ENCODE results near the gene SCG3. TPM values are rescaled to one million over a fixed set of nuclear protein-coding genes. Genes with fewer than 3 reads are reported as not detected.
"Not testable (repeated sequence)": the region's sequence is repeated elsewhere in the genome, so short reads cannot be mapped to it uniquely, and the experiment has no call there.

SCG3 gene
- total RNA-seq, 1 experiment from 2014 or later, result not detected

DNA sequence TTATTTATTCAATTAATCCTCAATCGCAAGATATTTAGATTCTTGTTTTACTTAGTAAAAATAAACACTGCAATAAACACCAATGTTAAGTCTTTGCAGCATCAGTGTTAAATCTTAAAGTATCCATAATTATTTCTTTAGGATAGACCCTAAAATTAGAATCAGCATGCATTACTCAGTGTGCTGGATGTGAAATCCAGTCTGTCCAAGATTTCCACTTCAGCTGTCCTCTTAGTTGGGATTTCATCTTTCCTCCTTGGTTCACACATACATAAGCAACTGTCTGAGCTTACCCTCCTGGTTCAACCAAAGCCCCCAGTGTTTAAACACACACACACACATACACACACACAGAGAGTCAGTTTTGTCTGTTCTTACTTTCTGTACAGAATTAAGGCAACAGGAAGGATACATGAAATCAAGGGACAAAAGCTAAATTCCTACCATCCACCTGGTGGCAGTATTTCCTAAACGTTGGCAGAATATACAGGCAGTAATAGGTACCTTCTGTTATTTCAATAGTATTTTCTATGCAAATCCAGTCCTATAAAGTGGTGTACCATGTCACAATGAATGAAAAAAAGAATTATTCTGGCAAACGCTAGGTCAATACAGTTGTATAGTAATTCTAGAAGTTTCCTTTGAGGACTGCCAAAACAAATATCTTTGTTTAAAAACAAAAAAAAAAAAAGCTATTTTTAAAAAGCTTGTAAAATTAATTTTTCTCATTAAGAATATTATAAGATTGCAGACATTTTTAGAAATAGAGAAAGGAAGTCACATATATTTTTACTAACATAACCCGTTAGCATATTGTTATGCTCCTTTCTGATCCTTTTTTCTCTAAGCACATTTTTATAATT, 31.4 kb upstream of the SCG3 start:
- Histone ChIP-seq H3K4me2 (no peak overlapping the region), H3K9me2 (ENCODE audit: insufficient read depth) (no peaks in the 10 kb centered on the region), H3F3A (ENCODE audit: insufficient read depth, low read depth) (no peaks in the 10 kb centered on the region), H2AFZ (no peak overlapping the region), H3K79me2 (ENCODE audit: low read depth) (no peaks in the 10 kb centered on the region), H3K4me3 (no peak overlapping the region), H4K20me1 (ENCODE audit: insufficient read depth) (no peaks in the 10 kb centered on the region), H3K27me3 (ENCODE audit: insufficient read depth, low read depth) (no peaks in the 10 kb centered on the region), H3K9me3 (ENCODE audit: insufficient read depth, low read depth) (no peaks in the 10 kb centered on the region), H3K4me1 (replicated peaks; ENCODE audit: insufficient read depth) (no peaks in the 10 kb centered on the region), H3K27ac (no peak overlapping the region), H3K36me3 (ENCODE audit: low read depth) (no peaks in the 10 kb centered on the region)
- intact Hi-C loops (cut with micrococcal nuclease; ENCODE audit: unreplicated experiment), result loop anchor here (1.0 to 10.0 kb wide), 4 partner anchors 127 to 1085 kb away; no protein-coding TSS in a partner anchor
- POLR2A ChIA-PET (ENCODE audit: unreplicated experiment), result interaction anchor here (0.6 to 0.7 kb wide), 2 partner anchors 114 to 127 kb away, joined by 3 to 4 read pairs; no protein-coding TSS in a partner anchor
- DNase-seq, result peak; percentile 28 to 41
- CTCF ChIA-PET, result interaction anchor here (0.5 to 1.6 kb wide), 16 partner anchors 41 to 596 kb away, joined by 3 to 35 read pairs (median 5); no protein-coding TSS in a partner anchor
- no TSS peak for BruUV-seq (replicated peaks)
- TF ChIP-seq, protein P1, sequence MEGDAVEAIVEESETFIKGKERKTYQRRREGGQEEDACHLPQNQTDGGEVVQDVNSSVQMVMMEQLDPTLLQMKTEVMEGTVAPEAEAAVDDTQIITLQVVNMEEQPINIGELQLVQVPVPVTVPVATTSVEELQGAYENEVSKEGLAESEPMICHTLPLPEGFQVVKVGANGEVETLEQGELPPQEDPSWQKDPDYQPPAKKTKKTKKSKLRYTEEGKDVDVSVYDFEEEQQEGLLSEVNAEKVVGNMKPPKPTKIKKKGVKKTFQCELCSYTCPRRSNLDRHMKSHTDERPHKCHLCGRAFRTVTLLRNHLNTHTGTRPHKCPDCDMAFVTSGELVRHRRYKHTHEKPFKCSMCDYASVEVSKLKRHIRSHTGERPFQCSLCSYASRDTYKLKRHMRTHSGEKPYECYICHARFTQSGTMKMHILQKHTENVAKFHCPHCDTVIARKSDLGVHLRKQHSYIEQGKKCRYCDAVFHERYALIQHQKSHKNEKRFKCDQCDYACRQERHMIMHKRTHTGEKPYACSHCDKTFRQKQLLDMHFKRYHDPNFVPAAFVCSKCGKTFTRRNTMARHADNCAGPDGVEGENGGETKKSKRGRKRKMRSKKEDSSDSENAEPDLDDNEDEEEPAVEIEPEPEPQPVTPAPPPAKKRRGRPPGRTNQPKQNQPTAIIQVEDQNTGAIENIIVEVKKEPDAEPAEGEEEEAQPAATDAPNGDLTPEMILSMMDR (conservative IDR thresholded peaks at IDR 0.05), result peak; percentile 81
- no peak for TF ChIP-seq EZH2 (IDR thresholded peaks at IDR 0.05; ENCODE audit: low read depth)

DNA sequence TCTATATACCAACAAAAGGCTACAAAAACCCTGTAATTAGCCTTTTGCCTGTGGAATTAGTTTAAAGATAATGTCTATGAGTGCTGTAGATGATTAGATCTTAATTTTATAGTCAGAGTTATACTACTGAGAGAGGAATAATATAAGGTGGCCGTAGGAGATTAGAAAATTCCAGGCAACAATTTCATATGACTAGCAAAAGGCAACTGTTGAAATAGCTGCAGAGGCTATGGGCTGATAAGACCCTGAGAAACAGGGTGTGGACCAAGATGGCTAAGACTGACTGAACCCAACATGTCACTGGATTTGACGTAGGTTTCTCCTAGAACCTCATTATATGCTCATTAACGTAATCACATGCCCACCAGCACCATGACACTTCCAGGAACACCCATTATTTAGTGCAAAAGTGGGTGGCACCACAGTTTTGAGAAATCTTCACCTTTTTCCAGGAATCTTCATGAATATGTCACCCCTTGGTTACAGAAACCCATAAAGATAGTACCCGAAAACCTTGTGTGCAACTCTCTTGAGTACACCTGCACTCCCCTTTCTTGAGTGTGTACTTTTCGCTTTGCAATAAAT, 29.1 kb upstream of the SCG3 start:
- Histone ChIP-seq H2AFZ (no peak overlapping the region), H3K79me2 (ENCODE audit: low read depth) (no peaks in the 10 kb centered on the region), H3K9me2 (ENCODE audit: insufficient read depth) (no peaks in the 10 kb centered on the region), H3K4me3 (no peak overlapping the region), H3K4me1 (replicated peaks; ENCODE audit: insufficient read depth) (no peaks in the 10 kb centered on the region), H3K36me3 (ENCODE audit: low read depth) (no peaks in the 10 kb centered on the region), H3K9me3 (ENCODE audit: insufficient read depth, low read depth) (no peaks in the 10 kb centered on the region), H3K4me2 (no peak overlapping the region), H3K27ac (no peak overlapping the region), H3F3A (ENCODE audit: insufficient read depth, low read depth) (no peaks in the 10 kb centered on the region), H3K27me3 (ENCODE audit: insufficient read depth, low read depth) (no peaks in the 10 kb centered on the region), H4K20me1 (ENCODE audit: insufficient read depth) (no peaks in the 10 kb centered on the region)
- no peak for DNase-seq
- POLR2A ChIA-PET (ENCODE audit: unreplicated experiment), result no interaction called here
- CTCF ChIA-PET, result no interaction called here
- no peak for TF ChIP-seq EZH2 (IDR thresholded peaks at IDR 0.05; ENCODE audit: low read depth)
- TF ChIP-seq, protein P1 (conservative IDR thresholded peaks at IDR 0.05), result no peak
- intact Hi-C loops (cut with micrococcal nuclease; ENCODE audit: unreplicated experiment), result loop anchor here (10.0 kb wide), 1 partner anchor 573 kb away; no protein-coding TSS in a partner anchor
- no TSS peak for BruUV-seq (replicated peaks)

DNA sequence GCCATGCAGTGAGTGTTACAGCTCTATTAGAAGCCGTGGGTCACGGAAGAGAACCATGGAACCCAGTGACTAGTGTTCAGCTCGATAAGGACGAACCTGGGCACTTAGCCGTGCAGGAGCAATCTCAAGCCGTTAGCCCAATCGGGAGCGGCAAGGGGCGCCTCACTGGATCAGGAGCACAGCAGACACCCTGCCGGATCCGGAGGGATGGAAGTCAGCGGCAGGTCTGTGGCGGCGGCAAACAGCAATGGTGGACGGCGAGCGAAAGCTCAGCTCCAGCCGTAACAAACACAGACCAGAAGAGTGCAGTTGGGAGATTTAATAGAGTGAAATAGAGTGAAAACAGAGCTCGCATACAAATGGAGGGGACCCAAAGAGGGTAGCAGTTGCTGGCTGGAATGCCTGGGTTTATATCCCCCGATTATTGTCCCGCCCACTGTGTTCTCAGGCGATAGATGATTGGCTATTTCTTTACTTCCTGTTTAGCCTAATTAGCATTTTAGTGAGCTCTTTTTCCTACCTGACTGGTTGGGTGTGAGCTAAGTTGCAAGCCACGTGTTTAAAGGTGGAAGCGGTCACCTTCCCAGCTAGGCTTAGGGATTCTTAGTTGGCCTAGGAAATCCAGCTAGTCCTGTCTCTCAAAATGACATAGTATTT, 25.8 kb upstream of the SCG3 start:
- H3K36me3 ChIP-seq (ENCODE audit: low read depth); CTCF ChIA-PET; H3K27me3 ChIP-seq (ENCODE audit: insufficient read depth, low read depth); H3K4me3 ChIP-seq; H3F3A ChIP-seq (ENCODE audit: insufficient read depth, low read depth); H3K79me2 ChIP-seq (ENCODE audit: low read depth); POLR2A ChIA-PET (ENCODE audit: unreplicated experiment); H3K9me3 ChIP-seq (ENCODE audit: insufficient read depth, low read depth); H4K20me1 ChIP-seq (ENCODE audit: insufficient read depth); H3K9me2 ChIP-seq (ENCODE audit: insufficient read depth); H3K4me2 ChIP-seq; H3K27ac ChIP-seq; BruUV-seq (replicated peaks); H3K4me1 ChIP-seq (replicated peaks; ENCODE audit: insufficient read depth); DNase-seq; H2AFZ ChIP-seq: not testable (repeated sequence)
- intact Hi-C loops (cut with micrococcal nuclease; ENCODE audit: unreplicated experiment), result loop anchor here (10.0 kb wide), 1 partner anchor 569 kb away; no protein-coding TSS in a partner anchor

Data from PC-9 (cell line).